HG03039 (cell line): Measurements from ENCODE around the gene NMD3.

Source experiments
- ATAC-seq: cut with Tn5 transposase; IDR thresholded peaks from one replicate; pipeline ENCODE4 v1.9.1; 2021; ENCODE audit warnings: mild to moderate bottlenecking, moderate library complexity; ENCODE audit not compliant: unreplicated experiment

NMD3 gene

DNA sequence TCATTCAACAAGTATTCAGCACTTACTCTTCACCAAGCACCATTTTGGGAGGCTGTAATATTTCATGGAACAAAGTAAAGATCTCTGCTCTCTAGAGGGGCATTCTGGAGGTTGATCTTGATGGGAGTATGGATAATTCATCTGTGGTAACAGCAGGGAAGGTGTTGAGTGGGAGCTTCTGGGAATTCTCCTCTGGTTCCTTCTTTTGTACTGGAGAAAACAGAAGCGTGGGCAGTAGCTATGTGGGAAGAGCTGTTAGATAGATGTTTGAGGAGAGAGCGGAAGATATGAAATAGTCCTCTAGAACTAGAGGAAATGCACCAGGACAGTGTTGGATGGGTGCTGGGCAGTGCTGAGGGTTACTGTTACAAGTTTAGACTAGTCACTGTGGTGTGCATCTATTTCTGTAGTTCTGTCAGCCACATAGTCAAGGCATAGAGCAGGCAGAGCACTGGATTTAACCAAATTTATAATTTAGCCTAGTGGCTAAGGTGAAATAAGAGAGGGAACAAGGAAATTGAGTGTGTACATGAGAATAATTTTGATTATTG lies 9.6 kb downstream of the NMD3 start:
- no peak for ATAC-seq

DNA sequence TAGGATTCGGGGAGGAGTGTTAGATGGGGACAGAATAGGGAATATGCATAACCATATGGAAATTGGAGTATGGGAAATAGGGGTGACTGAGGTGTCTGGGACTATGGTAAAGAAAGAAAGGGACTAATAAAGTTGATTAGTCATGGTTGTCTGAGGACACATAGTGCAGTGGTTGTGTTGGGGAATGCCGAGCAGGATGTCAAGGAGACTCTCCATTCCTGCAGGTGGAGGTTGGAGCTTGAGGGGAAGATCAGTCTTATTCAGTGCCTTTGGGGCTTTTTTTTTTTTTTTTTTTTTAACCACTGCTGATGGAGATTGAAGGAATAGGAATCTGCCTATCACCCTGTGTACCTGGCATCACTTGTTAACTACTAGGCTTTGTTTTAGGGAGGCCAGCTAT lies 10.8 kb downstream of the NMD3 start:
- no peak for ATAC-seq

GRCh38 chr3:161233557-161233956 lies 12.4 kb downstream of the NMD3 start:
- ATAC-seq: no peak

DNA sequence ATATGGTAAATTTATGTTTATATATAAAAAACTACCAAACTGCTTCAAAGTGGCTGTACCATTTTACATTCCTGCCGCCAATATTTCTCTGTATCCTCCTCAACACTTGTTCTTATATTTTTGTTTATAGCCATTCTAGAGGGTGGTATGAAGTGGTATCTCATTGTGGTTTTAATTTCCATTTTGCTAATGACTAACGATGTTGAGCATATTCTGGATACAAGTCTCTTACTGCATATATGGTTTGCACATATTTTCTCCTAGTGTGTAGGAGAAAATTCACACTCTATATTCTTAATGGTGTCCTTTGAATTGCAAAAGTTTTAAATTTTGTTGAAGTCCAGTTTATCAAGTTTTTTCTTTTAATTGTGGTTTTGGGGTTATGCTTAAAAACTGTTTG lies 15.1 kb downstream of the NMD3 start:
- ATAC-seq: no peak

- no peak for ATAC-seq
Measured at GRCh38 chr3:161239700-161240099, 18.6 kb downstream of the NMD3 start.

DNA sequence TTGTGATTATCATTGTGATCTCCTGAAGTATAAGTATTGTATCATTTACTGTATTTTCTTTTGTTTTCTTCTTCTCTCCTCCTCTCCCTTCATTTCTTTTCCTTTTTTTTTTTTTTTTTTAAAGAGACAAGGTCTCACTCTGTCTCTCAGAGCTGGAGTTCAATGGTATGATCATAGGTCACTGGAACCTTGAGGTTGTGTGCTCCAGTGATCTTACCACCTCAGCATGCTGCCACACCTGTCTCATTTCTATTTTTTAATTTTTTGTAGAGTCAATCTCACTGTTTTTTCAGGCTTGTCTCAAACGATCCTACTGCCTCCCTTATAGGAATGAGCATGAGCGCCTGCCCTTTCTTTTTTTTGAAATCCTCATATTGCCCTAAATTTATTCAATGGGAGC lies 23.4 kb downstream of the NMD3 start:
- no peak for ATAC-seq

DNA sequence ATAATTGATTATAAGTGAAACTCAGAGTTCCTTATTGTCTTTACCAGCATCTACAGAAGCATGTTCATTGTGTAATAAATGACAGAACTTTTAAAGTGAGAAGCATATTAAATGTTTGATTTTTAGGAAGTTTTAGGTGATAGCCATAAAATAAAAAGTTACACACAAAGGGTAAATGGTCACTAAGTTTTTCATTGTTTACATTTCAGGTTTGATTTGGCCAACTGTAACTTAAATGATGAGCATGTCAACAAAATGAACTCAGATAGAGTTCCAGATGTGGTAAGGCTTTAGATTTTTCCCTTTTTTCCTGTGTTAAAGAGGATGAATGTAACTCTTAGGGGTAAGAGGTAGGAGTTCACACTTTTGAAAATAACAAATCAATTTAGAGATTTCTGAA lies 25.9 kb downstream of the NMD3 start:
- ATAC-seq: no peak

DNA sequence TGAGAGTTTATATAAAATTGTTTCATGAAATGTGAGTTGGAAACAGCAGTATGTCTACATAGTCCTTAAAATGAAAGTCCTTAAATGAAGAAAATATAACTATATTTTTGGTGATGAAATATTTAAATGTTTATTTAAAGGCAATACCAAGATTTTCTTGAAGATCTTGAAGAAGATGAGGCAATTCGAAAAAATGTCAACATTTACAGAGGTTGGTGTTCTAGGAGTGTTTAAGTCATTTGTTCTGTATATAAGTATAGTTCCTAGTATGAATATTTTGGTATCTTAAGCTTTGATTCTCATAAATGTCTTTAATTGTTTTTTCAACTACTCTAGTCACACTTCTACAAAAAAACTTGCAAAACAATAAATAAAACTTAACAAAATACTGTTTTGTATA lies 29.0 kb downstream of the NMD3 start:
- no peak for ATAC-seq

DNA sequence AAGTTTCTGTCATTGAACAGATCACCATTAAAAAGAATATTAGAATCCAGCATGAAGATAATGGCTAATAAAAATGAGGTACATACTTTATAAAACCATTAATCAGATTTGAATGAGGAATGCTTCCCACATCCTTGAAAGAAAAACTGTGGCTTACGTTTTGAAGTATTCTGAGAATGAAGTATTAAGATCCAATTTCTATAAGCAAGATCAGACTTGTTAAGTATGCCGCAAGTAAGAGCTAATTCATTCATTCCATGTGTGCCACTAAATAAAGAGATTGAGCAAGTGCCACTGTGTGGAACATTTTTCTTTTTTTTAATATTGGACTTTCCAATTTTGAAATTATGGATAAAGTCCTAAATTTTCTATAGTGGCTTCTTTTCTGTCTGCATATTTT lies 30.6 kb downstream of the NMD3 start:
- no peak for ATAC-seq

- ATAC-seq: no peak
Measured at GRCh38 chr3:161252143-161252542, 31.0 kb downstream of the NMD3 start.

DNA sequence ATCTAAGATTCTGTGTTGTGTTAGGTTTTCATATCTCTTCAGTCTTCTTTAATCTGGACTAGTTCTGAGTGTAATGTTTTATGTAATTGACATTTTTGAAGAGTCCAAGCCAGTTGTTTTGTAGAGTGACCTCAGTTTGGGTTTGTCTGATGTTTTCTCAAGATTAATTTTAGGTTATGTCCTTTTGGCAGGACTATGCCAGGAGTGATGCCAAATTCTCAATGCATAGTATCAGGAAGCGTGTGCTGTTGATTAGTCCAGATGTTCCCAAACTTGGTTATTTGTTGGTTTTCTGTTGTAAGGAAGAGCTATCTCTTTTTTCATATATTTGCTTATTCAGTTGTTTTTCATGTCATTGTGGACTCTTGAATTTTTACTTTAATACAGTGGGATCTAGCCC lies 32.6 kb downstream of the NMD3 start:
- no peak for ATAC-seq

DNA sequence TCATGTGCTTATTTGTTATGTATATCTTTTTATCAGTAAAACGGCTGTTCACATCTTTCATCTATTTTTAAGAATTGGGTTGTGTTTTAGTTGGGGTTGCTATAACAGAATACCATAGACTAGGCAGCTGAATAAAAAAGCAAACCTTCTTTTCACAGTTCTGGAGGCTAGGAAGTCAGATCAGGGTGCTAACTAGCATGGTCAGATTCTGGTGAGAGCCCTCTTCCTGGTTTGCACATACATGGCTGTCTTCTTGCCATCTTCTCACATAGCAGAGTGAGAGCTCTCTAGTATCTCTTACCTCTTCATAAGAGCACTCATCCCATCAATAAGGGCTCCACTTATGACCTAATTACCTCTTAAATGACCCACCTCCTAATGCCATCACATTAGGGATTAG lies 33.8 kb downstream of the NMD3 start:
- ATAC-seq: no peak

GRCh38 chr3:161263057-161263456 lies 41.9 kb downstream of the NMD3 start:
- ATAC-seq: no peak

DNA sequence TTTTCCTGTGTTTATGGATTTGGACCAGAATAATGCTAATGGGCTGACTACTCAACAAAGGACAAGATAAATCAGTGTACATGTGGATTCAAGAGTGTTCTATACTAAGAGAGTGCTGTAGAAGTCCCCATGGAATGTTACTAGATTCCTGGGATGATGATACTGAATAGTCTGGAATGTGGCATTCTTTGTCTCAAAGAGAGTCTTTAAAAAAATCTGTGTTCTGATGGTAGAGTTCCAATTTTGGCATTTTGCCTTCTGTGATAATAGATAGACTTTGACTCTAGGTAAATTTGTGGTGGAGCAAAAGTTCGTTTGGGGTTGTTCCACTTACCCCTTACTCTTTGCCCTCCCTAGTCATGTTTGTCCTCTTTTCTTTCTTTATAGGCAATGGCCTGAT lies 43.7 kb downstream of the NMD3 start:
- no peak for ATAC-seq

DNA sequence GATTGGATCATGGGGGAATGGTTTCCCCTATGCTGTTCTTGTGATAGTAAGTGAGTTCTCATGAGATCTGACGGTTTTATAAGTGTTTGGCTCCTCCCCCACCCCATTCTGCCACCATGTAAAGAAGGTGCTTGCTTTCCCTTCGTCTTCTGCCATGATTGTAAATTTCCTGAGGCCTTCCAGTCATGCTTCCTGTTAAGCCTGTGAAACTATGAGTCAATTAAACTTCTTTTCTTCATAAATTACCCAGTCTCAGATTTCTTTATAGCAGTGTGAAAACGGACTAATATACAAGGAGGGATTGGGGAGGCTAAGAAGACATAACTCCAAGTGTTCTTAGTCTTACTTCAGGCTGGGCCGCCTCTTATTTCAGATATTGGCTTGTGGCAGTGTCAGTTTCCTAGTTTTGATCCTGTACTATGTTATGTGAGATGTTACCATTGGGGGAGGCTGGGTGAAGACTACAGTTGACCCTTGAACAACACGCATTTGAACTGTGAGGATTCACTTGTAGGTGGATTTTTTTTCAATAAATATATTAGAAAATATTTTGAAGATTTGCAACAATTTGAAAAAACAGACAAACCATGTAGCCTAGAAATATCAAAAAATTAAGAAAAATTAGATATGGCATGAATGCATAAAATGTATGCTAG lies 44.9 kb downstream of the NMD3 start:
- ATAC-seq: no peak

DNA sequence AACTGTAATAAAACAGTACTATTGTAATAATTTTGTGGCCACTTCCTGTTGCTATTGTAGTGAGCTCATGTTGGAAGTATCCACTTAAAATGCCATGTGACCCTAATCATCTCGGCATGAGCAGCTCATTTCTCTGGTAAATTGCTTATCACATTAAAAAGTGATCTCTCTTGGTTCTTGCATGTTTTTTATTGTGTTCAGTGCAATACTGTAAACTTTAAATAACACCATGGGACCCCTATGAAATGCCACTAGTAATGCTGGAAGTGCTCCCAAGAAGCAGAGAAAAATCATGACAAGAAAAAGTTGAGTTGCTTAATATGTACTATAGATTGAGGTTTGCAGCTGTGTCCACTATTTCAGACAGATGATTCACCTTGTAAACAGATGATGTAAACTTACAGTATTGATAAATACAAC lies 45.6 kb downstream of the NMD3 start:
- no peak for ATAC-seq

DNA sequence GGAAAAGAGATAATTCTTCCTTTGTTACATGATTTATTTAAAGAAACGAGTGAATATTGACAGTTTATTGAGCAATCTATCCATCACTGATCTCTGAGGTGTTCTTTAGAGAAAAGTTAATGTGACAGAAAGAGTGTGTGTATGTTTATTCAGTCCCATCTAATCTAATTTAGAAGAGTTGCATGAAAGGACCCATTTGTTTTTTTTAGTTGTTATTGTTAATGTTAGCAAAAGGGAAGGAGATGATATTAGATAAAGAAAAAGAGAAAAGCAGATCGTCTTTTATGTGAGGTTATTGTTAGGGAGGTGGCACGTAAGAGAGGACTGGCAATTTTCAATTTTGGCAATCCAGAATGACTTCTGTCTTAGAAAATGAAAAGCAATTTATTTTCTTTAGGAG lies 46.5 kb downstream of the NMD3 start:
- no peak for ATAC-seq

DNA sequence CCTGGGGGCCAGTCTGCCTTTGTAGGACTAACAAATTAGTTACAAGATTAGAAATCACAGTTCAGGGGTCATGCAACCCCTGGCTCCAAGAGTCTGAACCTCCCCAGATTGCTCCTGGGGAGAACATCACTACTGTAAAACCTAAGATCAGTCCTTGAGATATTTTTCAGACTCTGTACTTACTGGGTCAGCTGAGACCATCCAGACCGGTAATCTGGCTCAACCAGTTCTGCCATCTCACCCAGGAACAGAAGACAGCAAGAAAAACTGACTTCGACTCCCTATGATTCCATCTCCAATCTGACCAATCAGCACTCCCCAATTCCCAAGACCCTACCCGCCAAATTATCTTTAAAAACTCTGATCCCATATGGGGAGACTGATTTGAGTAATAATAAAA lies 47.5 kb downstream of the NMD3 start:
- no peak for ATAC-seq

GRCh38 chr3:161270991-161271390 lies 49.9 kb downstream of the NMD3 start:
- ATAC-seq: no peak

- no peak for ATAC-seq
Measured at GRCh38 chr3:161271646-161272045, 50.5 kb downstream of the NMD3 start.

GRCh38 chr3:161272524-161272923 lies 51.4 kb downstream of the NMD3 start:
- no peak for ATAC-seq

GRCh38 chr3:161273589-161274218 lies 52.6 kb downstream of the NMD3 start:
- no peak for ATAC-seq
